GM06990 (cell line): Measurements from ENCODE around the gene MAML2.

ENCODE experiments used
- DNase-seq: peaks from one replicate; pipeline ENCODE4 v3.0.0-alpha.2; 2011; ENCODE audit not compliant: insufficient read length; ENCODE audit errors: extremely low read depth
- H3K27me3 ChIP-seq: replicated peaks from 2 replicates; pipeline ENCODE4 v1.6.0; 2011; ENCODE audit warnings: low read length; ENCODE audit not compliant: control insufficient read depth, insufficient read depth
- H3K36me3 ChIP-seq: 2 replicates; pipeline ENCODE4 v1.5.1; 2011; ENCODE audit warnings: low read length; ENCODE audit not compliant: control insufficient read depth, insufficient read depth
- H3K4me3 ChIP-seq: replicated peaks from 2 replicates; pipeline ENCODE4 v1.5.1; 2011; ENCODE audit warnings: low read depth, mild to moderate bottlenecking, control low read depth, low read length
- TF ChIP-seq, protein P1 (sequence below): IDR thresholded peaks from 2 replicates; pipeline ENCODE4 v1.5.1; 2011; ENCODE audit warnings: low read length, control low read depth, mild to moderate bottlenecking, inconsistent platforms; ENCODE audit not compliant: insufficient read depth, poor library complexity, severe bottlenecking

The MAML2 gene

GRCh38 chr11:95976550-95976949 lies 366.4 kb downstream of the MAML2 start:
- Histone ChIP-seq H3K27me3 (no peaks in the 10 kb centered on the region), H3K36me3 (no peaks in the 10 kb centered on the region; the same call in 1 of the 2 replicates), H3K4me3 (no peak overlapping the region)
- TF ChIP-seq, protein P1, sequence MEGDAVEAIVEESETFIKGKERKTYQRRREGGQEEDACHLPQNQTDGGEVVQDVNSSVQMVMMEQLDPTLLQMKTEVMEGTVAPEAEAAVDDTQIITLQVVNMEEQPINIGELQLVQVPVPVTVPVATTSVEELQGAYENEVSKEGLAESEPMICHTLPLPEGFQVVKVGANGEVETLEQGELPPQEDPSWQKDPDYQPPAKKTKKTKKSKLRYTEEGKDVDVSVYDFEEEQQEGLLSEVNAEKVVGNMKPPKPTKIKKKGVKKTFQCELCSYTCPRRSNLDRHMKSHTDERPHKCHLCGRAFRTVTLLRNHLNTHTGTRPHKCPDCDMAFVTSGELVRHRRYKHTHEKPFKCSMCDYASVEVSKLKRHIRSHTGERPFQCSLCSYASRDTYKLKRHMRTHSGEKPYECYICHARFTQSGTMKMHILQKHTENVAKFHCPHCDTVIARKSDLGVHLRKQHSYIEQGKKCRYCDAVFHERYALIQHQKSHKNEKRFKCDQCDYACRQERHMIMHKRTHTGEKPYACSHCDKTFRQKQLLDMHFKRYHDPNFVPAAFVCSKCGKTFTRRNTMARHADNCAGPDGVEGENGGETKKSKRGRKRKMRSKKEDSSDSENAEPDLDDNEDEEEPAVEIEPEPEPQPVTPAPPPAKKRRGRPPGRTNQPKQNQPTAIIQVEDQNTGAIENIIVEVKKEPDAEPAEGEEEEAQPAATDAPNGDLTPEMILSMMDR = no peak
- DNase-seq = no peak

- H3K27me3 ChIP-seq = no peaks in the 10 kb centered on the region
- TF ChIP-seq, protein P1 = no peak
- no peak for DNase-seq
- H3K4me3 ChIP-seq = no peak overlapping the region
- H3K36me3 ChIP-seq = no peaks in the 10 kb centered on the region
Measured at GRCh38 chr11:95975343-95975742, 367.7 kb downstream of the MAML2 start.

GRCh38 chr11:95972060-95972459 lies 370.9 kb downstream of the MAML2 start:
- TF ChIP-seq, protein P1 = no peak
- no peak overlapping the region for H3K4me3 ChIP-seq
- H3K36me3 ChIP-seq = no peaks in the 10 kb centered on the region
- no peaks in the 10 kb centered on the region for H3K27me3 ChIP-seq
- DNase-seq = no peak

DNA sequence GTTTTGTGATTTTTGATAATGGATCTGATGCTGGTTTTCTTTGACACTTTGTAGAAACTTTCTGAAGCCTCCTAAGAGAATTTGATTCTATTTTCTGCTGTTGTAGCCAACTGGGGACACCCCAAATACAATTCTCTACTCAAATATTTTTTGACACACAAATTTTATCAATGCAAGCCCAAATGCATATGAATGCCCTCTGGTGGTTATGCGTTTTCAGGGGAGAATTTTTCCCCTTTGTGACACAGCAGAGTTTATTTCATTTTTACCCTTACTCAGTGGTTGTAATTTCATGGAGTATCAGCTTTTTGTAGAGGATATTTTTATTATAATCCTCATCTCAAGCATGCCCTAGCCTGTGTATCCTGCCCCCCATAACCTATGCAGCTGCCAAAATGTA lies 374.4 kb downstream of the MAML2 start:
- H3K4me3 ChIP-seq = no peak overlapping the region
- no peaks in the 10 kb centered on the region for H3K27me3 ChIP-seq
- H3K36me3 ChIP-seq = no peaks in the 10 kb centered on the region
- TF ChIP-seq, protein P1 = peak; percentile 20
- no peak for DNase-seq

DNA sequence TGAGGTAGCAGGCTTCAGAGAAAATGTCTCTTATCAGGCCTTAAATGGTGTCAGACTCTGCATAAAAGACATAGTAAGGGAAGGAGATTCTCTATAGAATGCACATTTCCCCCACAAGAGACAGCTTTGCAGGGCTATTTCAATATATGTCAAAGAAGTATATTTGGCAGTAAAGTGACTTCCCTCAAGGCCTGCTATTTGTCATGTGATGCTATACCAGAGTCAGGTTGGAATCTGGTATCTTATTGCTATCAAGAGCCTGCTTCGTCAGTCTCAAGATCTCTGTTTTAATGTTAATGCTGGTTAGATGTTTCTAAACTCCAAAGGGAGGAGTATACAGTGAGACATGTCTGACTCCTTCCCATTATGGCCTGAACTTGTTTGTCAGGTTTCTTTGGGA lies 378.7 kb downstream of the MAML2 start:
- no peaks in the 10 kb centered on the region for H3K36me3 ChIP-seq
- TF ChIP-seq, protein P1 = no peak
- no peak for DNase-seq
- no peak overlapping the region for H3K4me3 ChIP-seq
- no peaks in the 10 kb centered on the region for H3K27me3 ChIP-seq

DNA sequence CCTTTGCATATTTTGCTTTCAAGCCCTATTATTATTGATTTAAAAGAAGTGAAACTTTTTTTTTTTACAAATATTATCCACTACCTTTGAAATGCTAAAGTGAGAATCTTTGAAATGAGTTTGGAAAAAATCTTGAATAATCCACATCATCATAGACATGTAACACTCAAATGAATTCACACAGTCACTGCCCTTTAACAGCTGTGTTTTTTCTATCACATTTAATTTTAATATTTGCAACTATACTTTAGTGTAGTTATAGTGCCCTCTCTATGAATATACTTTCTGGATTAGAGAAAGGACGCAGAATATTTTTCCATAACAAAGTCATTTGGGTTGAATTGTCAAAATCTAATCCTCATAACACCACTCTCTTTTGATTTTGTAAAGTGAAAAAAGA lies 381.2 kb downstream of the MAML2 start:
- Histone ChIP-seq H3K4me3 (no peak overlapping the region), H3K36me3 (no peaks in the 10 kb centered on the region), H3K27me3 (no peaks in the 10 kb centered on the region)
- TF ChIP-seq, protein P1 = no peak
- no peak for DNase-seq
